BLaER1 treated with 17β-estradiol and CSF1 and Interleukin-3, amounts not matched to agents 10 nM and 100 nM (cell line): ENCODE results near the gene GATAD2A.

Experiments used
- H3K27ac ChIP-seq, 11 experiments: shearing (Covaris generic); formaldehyde crosslinking; 2 replicates each; pipeline ENCODE4 v1.8.1; 2022
- H3K27me3 ChIP-seq, 11 experiments: shearing (Covaris generic); formaldehyde crosslinking; 2 replicates each; pipeline ENCODE4 v1.8.1; 2022
- H3K36me3 ChIP-seq, 11 experiments: shearing (Covaris generic); formaldehyde crosslinking; 2 replicates each; pipeline ENCODE4 v1.8.1; 2022
- H3K4me1 ChIP-seq, 10 experiments: shearing (Covaris generic); formaldehyde crosslinking; 2 replicates each; pipeline ENCODE4 v1.8.1; 2022
- H3K4me2 ChIP-seq, 11 experiments: shearing (Covaris generic); formaldehyde crosslinking; 2 replicates each; pipeline ENCODE4 v1.8.1; 2022
- H3K4me3 ChIP-seq, 10 experiments: shearing (Covaris generic); formaldehyde crosslinking; 2 replicates each; pipeline ENCODE4 v1.8.1; 2022
- H3K9ac ChIP-seq, 11 experiments: shearing (Covaris generic); formaldehyde crosslinking; 2 replicates each; pipeline ENCODE4 v1.8.1; 2022
- H3K9me3 ChIP-seq, 11 experiments: shearing (Covaris generic); formaldehyde crosslinking; replicated peaks in 1 of 11; 2 replicates each; pipeline ENCODE4 v1.8.1; 2022
- H4K20me1 ChIP-seq, 11 experiments: shearing (Covaris generic); formaldehyde crosslinking; 2 replicates each; pipeline ENCODE4 v1.8.1; 2022
- Cebpa-rat ChIP-seq, 11 experiments: shearing (Covaris generic); IDR thresholded peaks; 2 replicates each; pipeline ENCODE4 v1.8.1; 2022

GATAD2A gene

DNA sequence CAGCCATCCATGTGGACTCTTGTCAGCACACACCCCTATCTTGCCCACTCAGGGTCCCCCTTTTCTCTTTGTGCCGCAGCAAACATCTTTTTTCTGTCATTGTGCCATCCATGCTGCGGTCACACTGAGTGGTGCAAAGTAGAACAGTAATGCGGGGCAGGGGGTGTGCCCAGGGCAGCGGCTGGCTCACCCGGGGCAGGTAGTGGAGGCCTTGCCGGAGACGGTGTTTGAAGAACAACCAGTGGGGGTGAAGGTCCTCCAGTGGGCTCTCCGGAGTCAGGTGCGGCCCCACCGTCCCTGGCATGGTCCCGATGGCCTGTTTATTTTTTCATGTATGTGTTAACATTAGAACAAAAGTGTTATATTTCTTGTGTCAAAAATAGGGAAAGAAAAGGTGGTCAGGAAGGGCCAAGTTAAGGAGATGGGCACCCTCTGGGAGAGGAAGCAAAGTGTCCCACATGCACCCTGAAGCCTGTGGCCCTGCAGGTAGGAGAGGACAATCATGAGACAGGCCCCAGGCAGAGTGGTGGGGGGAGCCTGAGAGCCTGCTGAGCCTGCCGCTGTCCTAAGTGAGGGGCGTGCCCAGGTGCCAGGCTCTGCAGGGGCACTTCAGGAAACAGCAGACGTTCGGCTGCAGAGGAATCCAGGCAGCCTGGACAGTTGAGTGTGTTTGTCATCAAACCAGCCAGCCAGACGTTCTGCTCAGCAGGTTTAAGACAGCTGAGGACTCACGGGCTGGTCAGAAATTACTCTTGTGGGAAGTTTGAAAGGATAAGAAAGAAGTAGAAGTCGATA lies 97.5 kb downstream of the GATAD2A start:
- no peak overlapping the region for H3K9ac ChIP-seq
- H3K27me3 ChIP-seq = no peaks in the 10 kb centered on the region
- no peak for TF ChIP-seq Cebpa-rat (IDR thresholded peaks at IDR 0.05)
- no peak overlapping the region for H3K27ac ChIP-seq
- no peaks in the 10 kb centered on the region for H3K9me3 ChIP-seq
- H3K4me1 ChIP-seq = peaks cover 0 to 2% (median 0%) of the 10 kb centered on the region in 10 experiments; a peak in 5 of 20 replicates
- H3K4me2 ChIP-seq = no peak overlapping the region
- H4K20me1 ChIP-seq = peaks cover 23 to 98% (median 88%) of the 10 kb centered on the region in 11 experiments
- H3K36me3 ChIP-seq = peaks cover 99 to 100% (median 100%) of the 10 kb centered on the region in 11 experiments
- H3K4me3 ChIP-seq = no peak overlapping the region

GRCh38 chr19:19504754-19505668 lies 99.5 kb downstream of the GATAD2A start:
- H3K4me1 ChIP-seq = peaks cover 0 to 17% (median 4%) of the 10 kb centered on the region in 10 experiments; a peak in 6 of 20 replicates
- no peak overlapping the region for H3K4me3 ChIP-seq
- H3K36me3 ChIP-seq = peaks cover 83 to 99% (median 89%) of the 10 kb centered on the region in 11 experiments
- no peak overlapping the region for H3K4me2 ChIP-seq
- peaks cover 9 to 95% (median 79%) of the 10 kb centered on the region in 11 experiments; a peak in 21 of 22 replicates for H4K20me1 ChIP-seq
- no peak overlapping the region for H3K27ac ChIP-seq
- no peaks in the 10 kb centered on the region for H3K27me3 ChIP-seq
- no peak for TF ChIP-seq Cebpa-rat (IDR thresholded peaks at IDR 0.05)
- H3K9me3 ChIP-seq = no peaks in the 10 kb centered on the region
- no peak overlapping the region for H3K9ac ChIP-seq

GRCh38 chr19:19505669-19506326 lies 100.3 kb downstream of the GATAD2A start:
- Histone ChIP-seq H3K36me3 (peaks cover 76 to 92% (median 81%) of the 10 kb centered on the region in 11 experiments), H3K27me3 (no peaks in the 10 kb centered on the region), H3K4me2 (no peak overlapping the region), H3K4me3 (no peak overlapping the region), H3K4me1 (peaks cover 0 to 17% (median 4%) of the 10 kb centered on the region in 10 experiments; a peak in 6 of 20 replicates), H3K27ac (no peak overlapping the region), H3K9ac (no peak overlapping the region), H3K9me3 (no peaks in the 10 kb centered on the region), H4K20me1 (peaks cover under 1 to 95% (median 72%) of the 10 kb centered on the region in 11 experiments; a peak in 21 of 22 replicates)
- no peak for TF ChIP-seq Cebpa-rat (IDR thresholded peaks at IDR 0.05)

- Histone ChIP-seq H3K27me3 (no peaks in the 10 kb centered on the region), H4K20me1 (peaks cover 0 to 95% (median 64%) of the 10 kb centered on the region in 11 experiments; a peak in 21 of 22 replicates), H3K36me3 (peaks cover 68 to 84% (median 73%) of the 10 kb centered on the region in 11 experiments)
Measured at GRCh38 chr19:19506592-19506991, 101.1 kb downstream of the GATAD2A start.

GRCh38 chr19:19507354-19507753 lies 101.9 kb downstream of the GATAD2A start:
- Histone ChIP-seq H3K4me2 (no peak overlapping the region), H3K4me3 (no peak overlapping the region), H3K9me3 (no peaks in the 10 kb centered on the region), H3K27me3 (no peaks in the 10 kb centered on the region), H3K9ac (no peak overlapping the region), H3K27ac (no peak overlapping the region), H3K36me3 (peaks cover 60 to 76% (median 65%) of the 10 kb centered on the region in 11 experiments), H4K20me1 (peaks cover 0 to 90% (median 56%) of the 10 kb centered on the region in 11 experiments; a peak in 21 of 22 replicates), H3K4me1 (peaks cover 0 to 17% (median 4%) of the 10 kb centered on the region in 10 experiments; a peak in 6 of 20 replicates)
- no peak for TF ChIP-seq Cebpa-rat (IDR thresholded peaks at IDR 0.05)

More at GRCh38 chr19:19506592-19506991, 101.1 kb downstream of the GATAD2A start:
- Histone ChIP-seq H3K27ac (no peak overlapping the region), H3K9me3 (no peaks in the 10 kb centered on the region), H3K4me2 (no peak overlapping the region), H3K9ac (no peak overlapping the region), H3K4me3 (no peak overlapping the region), H3K4me1 (peaks cover 0 to 17% (median 4%) of the 10 kb centered on the region in 10 experiments; a peak in 6 of 20 replicates)
- no peak for TF ChIP-seq Cebpa-rat (IDR thresholded peaks at IDR 0.05)

DNA sequence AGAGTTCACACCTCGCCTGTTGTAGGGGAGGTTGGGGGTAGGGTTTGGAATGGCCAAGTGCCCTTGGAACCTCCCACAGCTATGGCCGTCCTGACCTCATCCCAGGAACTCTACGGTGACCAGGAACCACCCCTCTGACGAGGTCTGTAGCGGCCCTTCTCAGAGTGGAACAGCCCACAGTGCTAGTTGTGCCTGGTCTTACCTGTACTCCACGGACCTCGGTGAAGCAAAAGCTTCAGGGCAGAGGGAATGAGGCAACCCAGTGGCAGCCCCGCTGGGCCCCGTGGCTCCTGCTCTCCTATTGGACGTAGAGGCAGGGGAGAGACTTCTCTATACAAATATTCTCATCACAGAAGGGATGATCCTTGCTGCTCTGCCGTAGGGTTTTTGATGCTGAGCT lies 102.7 kb downstream of the GATAD2A start:
- Histone ChIP-seq H3K36me3 (peaks cover 51 to 67% (median 57%) of the 10 kb centered on the region in 11 experiments), H3K27ac (no peak overlapping the region), H3K9ac (no peak overlapping the region), H3K9me3 (no peaks in the 10 kb centered on the region), H3K27me3 (no peaks in the 10 kb centered on the region), H3K4me3 (no peak overlapping the region), H3K4me2 (no peak overlapping the region), H4K20me1 (peaks cover 0 to 81% (median 47%) of the 10 kb centered on the region in 11 experiments; a peak in 19 of 22 replicates), H3K4me1 (peaks cover 0 to 17% (median 4%) of the 10 kb centered on the region in 10 experiments; a peak in 6 of 20 replicates)
- TF ChIP-seq Cebpa-rat (IDR thresholded peaks at IDR 0.05) = no peak

DNA sequence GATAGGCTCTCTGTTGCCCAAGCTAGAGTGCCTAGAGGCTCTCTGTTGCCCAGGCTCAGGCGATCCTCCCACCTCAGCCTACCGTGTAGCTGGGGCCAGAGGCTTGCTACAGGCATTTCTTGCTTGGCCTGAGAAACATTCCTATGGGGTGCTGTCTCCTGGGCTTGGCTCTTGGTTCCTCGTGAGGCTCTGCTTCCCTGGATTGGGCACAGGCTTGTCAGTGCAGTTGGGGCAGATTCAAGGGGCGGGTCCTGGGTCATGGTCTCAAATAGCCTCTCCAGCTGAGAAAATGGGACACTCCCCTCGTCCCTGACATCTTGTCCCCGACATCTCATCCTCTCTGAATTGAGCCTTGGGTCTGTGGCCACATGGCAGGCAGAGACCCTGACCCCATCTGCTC lies 105.0 kb downstream of the GATAD2A start:
- no peak overlapping the region for H3K27ac ChIP-seq
- no peak for TF ChIP-seq Cebpa-rat (IDR thresholded peaks at IDR 0.05)
- peaks cover 29 to 60% (median 37%) of the 10 kb centered on the region in 11 experiments for H3K36me3 ChIP-seq
- H3K9me3 ChIP-seq = no peaks in the 10 kb centered on the region
- no peaks in the 10 kb centered on the region for H3K27me3 ChIP-seq
- H3K4me1 ChIP-seq = peaks cover 3 to 20% (median 9%) of the 10 kb centered on the region in 10 experiments
- H3K9ac ChIP-seq = no peak overlapping the region
- H4K20me1 ChIP-seq = peaks cover 0 to 59% (median 25%) of the 10 kb centered on the region in 11 experiments; a peak in 15 of 22 replicates
- H3K4me2 ChIP-seq = no peak overlapping the region
- no peak overlapping the region for H3K4me3 ChIP-seq

DNA sequence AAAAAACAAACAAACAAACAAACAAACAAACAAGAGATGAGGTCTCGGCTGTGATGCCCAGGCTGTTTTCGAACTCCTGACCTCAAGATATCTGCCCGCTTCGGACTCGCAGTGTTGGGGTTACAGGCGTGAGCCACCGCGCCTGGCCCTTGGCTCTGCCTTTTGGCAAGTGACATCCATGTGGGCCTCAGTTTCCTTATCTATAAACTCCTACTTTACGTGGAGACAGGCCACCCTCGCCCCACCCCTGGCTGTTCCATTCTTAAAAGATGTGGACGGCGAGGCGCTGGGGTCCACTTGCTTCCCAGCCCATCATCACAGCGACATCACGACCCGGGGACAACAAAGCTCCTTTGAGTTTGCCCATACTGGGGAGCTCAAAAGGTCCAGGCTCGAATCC lies 108.2 kb downstream of the GATAD2A start:
- Histone ChIP-seq H3K4me2 (no peak overlapping the region), H3K9me3 (no peaks in the 10 kb centered on the region)
- TF ChIP-seq Cebpa-rat (IDR thresholded peaks at IDR 0.05) = no peak

More for the DNA sequence above, 108.2 kb downstream of the GATAD2A start:
- H3K27me3 ChIP-seq = no peaks in the 10 kb centered on the region
- H3K9ac ChIP-seq = no peak overlapping the region
- no peak overlapping the region for H3K27ac ChIP-seq
- H3K4me3 ChIP-seq = no peak overlapping the region
- H4K20me1 ChIP-seq = peaks cover 0 to 31% (median 5%) of the 10 kb centered on the region in 11 experiments; a peak in 10 of 22 replicates
- H3K4me1 ChIP-seq = peaks cover 23 to 36% (median 28%) of the 10 kb centered on the region in 10 experiments
- peaks cover 2 to 39% (median 11%) of the 10 kb centered on the region in 11 experiments; a peak in 16 of 22 replicates for H3K36me3 ChIP-seq
